ENCODE results near the gene PRM1. TPM values are rescaled to one million over a fixed set of nuclear protein-coding genes. Genes with fewer than 3 reads are reported as not detected.

PRM1 gene
- total RNA-seq, 1 experiment from 2014 or later, result not detected

DNA sequence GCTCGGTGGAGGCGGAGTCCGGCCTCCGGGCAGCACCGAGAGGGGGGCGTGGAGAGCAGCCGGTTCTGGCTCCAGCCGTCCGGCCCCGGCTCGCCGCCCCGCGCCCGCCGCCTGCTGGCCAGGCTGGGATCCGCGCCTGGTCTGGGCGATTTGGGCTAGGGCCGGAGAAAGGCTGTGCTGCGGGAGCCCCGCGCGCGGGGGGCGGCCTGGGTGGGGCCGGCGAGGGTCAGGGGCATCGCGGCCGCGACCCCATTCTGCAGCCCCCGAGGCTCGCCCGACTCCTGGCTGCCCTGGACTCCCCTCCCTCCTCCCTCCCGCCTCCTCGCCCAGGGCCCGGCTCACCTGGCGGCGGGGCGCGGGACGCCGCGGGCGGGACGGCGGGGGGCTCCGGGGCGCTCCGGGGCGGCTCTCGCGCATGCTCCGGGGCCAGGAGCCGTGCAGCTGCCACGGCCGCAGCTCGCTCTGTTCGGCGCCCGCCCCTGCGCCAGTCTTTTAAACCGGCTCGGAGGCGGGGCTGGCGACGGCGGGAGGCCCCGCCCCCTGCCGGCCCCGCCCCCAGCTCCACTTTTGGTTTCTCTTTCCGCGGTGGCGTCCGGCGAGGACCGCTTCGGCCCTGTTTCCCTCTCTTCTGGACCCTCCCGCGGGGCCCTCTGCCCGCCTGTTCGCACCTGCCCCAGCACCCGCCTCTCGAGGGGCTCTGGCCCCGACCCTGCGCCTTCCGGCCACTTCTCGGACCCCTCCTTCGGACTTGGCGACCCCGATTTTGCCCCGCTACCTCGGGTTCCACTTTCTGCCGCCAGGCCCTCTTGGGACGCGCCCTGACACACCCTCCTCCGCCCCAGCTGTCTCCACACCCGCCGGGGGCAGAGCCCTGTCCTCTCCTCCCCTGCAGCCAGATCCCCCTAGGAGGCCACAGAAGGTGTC, 25.1 kb downstream of the PRM1 start, which contains the start of gene SOCS1:
Gene SOCS1, minus strand, starts transcription at position 468 of the 924 bp plus-strand sequence. CDS start 726 bp downstream, outside the sequence.
- peak; percentile 75 for DNase-seq (ENCODE audit: extremely low read depth, low read depth)

GRCh38 chr16:11254913-11255736, 26.0 kb downstream of the PRM1 start:
- DNase-seq (ENCODE audit: extremely low read depth, low read depth), result no peak

- no peak for DNase-seq (ENCODE audit: extremely low read depth, low read depth)
These were observed 26.9 kb downstream of the PRM1 start for GRCh38 chr16:11253995-11254912.

GRCh38 chr16:11253009-11253994, 27.8 kb downstream of the PRM1 start:
- DNase-seq (ENCODE audit: extremely low read depth, low read depth), result no peak

DNA sequence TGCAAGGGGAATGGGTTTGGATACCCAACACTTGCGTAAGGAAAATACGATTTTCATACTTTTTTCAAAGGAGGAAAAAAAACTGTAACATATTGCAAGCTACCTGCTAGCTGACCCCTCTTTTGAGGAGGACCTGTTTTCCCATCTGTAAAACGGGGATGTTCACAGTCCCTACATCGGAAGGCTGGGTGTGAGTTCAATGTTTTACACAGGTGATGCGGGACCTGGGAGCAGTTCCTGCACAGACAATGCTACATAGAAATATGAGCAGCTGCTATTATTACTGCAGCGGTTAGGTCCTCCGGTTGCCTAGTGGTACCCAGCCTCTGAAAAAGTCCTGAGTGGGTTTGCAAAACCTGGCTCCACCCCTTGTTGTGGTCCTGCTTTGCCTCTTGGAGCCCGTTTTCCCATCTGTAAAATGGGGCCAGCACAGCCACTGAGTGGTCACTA, 28.6 kb downstream of the PRM1 start:
- DNase-seq (ENCODE audit: extremely low read depth, low read depth), result no peak

GRCh38 chr16:11251525-11252481, 29.3 kb downstream of the PRM1 start:
- DNase-seq (ENCODE audit: extremely low read depth, low read depth), result no peak

- DNase-seq (ENCODE audit: extremely low read depth, low read depth), result no peak
These were observed 30.2 kb downstream of the PRM1 start for GRCh38 chr16:11250786-11251524.

DNA sequence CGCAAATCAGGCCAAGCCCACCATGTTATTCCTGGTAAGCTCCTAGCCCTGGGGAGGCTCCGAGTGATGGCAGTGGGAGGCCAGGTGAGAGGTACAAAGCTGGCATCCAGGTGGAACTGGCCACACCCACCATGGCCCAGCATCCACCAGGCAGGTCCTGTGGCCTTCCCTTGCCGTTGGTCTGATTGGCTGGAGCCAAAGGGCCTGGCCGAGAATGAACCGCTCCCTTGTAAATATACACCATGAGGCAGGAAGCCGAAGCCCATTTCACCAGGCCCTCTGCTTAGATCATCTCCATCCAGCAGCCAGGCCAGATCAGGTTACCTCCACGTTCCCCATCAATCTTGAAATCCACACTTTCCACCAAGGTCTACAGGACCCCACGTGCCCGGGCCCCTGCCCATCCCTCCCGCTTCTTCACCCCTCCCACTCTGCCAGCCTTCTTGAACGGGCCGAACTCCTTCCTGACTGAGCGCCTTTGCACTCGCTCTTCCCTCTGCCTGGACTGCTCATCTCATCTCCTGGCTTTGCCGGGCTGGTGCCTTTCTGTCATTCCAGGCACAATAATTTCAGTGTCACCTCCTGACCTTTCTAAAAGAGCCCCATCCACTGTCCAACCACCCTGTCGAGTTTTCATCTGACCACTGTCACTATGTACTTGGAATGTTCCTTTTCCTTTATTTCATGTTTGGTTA, 30.9 kb downstream of the PRM1 start:
- no peak for DNase-seq (ENCODE audit: extremely low read depth, low read depth)

DNA sequence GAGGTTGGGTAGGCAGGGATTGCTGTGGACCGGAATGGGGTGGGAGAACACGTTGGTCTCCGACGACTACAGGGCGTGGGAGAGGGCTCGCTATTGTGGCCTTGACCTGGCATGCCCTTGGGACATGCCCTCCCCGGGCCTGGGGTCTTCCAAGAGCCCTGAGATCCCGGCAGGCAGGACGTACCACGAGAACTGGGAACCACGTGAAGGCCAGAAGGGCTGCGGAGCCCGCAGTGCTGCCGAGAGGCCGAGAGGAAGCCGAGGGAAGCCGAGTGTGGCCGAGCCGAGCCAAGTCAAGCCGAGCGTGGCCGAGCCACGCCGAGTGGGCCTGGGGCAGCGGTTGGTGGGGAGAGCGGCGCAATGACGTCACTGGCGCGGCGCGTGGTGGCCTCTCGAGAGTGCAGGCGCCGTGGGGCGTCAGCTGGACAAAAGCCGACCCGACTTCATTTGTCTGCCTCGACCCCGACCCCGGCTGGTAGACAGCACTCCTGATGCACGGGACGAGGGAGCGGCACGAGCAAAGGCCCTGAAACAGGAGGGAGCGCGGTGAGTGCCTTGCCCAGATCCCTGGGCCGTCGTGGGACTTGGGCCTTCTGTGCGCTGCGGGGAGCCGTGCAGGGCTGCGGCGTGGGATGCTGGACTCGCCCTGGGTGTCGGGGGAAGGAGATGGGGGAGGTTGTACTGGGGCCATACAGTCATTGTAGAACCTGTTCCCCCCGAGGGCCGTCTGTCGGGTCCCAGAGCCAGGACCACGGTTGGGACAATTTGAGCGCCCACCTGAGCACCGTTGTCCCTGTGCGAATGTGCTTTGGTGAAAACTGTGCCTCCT, 31.7 kb downstream of the PRM1 start:
- no peak for DNase-seq (ENCODE audit: extremely low read depth, low read depth)

GRCh38 chr16:11248133-11248532, 33.0 kb downstream of the PRM1 start:
- DNase-seq (ENCODE audit: extremely low read depth, low read depth), result no peak

DNA sequence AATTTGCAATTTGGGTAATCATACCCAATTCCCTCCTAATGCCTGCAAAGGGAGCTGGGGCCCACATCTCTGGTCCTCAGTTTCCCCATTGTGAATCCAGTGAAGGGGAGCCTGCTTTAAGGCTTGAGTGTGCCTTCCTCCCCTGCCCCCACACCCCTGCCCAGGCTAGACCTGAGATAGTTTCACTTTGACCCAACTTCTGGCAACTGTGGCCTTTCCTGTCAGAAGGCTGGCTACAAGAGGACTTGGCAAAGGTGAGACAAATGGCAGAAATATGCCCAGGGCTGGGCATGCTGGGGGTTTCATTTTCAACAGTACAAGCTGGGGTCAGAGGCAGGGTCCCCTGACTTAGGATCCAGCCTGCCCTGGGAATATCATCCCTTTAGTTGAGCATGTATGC, 35.1 kb downstream of the PRM1 start:
- DNase-seq (ENCODE audit: extremely low read depth, low read depth), result no peak

GRCh38 chr16:11245222-11245737, 35.9 kb downstream of the PRM1 start:
- no peak for DNase-seq (ENCODE audit: extremely low read depth, low read depth)

DNA sequence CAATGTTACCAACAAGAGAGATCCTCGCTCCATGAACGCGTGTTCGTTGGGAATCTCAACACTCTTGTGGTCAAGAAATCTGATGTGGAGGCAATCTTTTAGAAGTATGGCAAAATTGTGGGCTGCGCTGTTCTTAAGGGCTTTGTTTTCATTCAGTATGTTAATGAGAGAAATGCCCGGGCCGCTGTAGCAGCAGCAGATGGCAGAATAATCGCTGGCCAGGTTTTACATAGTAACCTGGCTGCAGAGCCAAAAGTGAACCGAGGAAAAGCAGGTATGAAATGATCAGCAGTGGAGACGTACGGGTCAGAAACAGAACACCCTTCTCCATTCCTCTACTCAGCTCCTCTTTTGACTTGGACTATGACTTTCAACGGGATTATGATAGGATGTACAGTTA, 38.5 kb downstream of the PRM1 start:
- DNase-seq (ENCODE audit: extremely low read depth, low read depth), result no peak

- no peak for DNase-seq (ENCODE audit: extremely low read depth, low read depth)
These were observed 39.5 kb downstream of the PRM1 start for GRCh38 chr16:11241480-11242204.
